Stimulated activated CD8-positive, alpha-beta memory T cell treated with anti-CD3 and anti-CD28 coated beads, Interleukin-15, amount 100 ng/mL, for 4 hours (primary cell): ENCODE results near the gene CACTIN.

Source experiments
- DNase-seq, 2 donors: peaks; one replicate each; pipeline ENCODE4 v3.0.0-alpha.2; 2020; ENCODE audit warnings: low read depth in 2 of 2

Gene CACTIN

GRCh38 chr19:3565139-3565538, 61.5 kb downstream of the CACTIN start:
- no peak for DNase-seq

GRCh38 chr19:3563709-3564524, 62.7 kb downstream of the CACTIN start:
- DNase-seq, result no peak
